B cell (primary cell): ENCODE measurements around the gene MACROH2A1.

ENCODE experiments used
- CTCF ChIP-seq: fragments of 200-600 bp; IDR thresholded peaks from one replicate; pipeline ENCODE4 v1.8.0; 2022; ENCODE audit warnings: antibody characterized with exemption, mild to moderate bottlenecking
- EZH2 ChIP-seq: IDR thresholded peaks from 2 replicates; pipeline ENCODE4 v1.6.1; 2012; ENCODE audit warnings: borderline replicate concordance, low read depth, mild to moderate bottlenecking, moderate library complexity, low read length; ENCODE audit not compliant: insufficient read depth, poor library complexity, severe bottlenecking

- TF ChIP-seq CTCF, result no peak
- TF ChIP-seq EZH2, result no peak
These were observed 50.1 kb downstream of the MACROH2A1 start for GRCh38 chr5:135348918-135349317.
